Chondrocyte (in vitro differentiated cells): ENCODE results near the gene TMEM165. TPM values are rescaled to one million over a fixed set of nuclear protein-coding genes. Genes with fewer than 3 reads are reported as not detected.

Experiments used
- DNase-seq: peaks from one replicate; pipeline ENCODE4 v3.0.0; 2021; ENCODE audit warnings: mixed read lengths, low spot score
- H3K27ac Mint-ChIP-seq: one replicate; pipeline ENCODE4 v1.8.0; 2021; ENCODE audit warnings: mild to moderate bottlenecking, moderate library complexity, mixed read lengths; ENCODE audit not compliant: unreplicated experiment
- H3K27me3 Mint-ChIP-seq: 2 replicates; pipeline ENCODE4 v1.8.0; 2021; ENCODE audit warnings: low read depth, mixed read lengths
- H3K36me3 Mint-ChIP-seq: 2 replicates; pipeline ENCODE4 v1.8.0; 2021; ENCODE audit warnings: low read depth, mixed read lengths
- H3K4me1 Mint-ChIP-seq: 2 replicates; pipeline ENCODE4 v1.8.0; 2021; ENCODE audit warnings: low read depth, mild to moderate bottlenecking, mixed read lengths
- H3K4me3 Mint-ChIP-seq: one replicate; pipeline ENCODE4 v1.8.0; 2021; ENCODE audit warnings: mild to moderate bottlenecking, moderate library complexity, mixed read lengths; ENCODE audit not compliant: unreplicated experiment
- H3K9me3 Mint-ChIP-seq: 2 replicates; pipeline ENCODE4 v1.8.0; 2021; ENCODE audit warnings: low read depth, mixed read lengths
- total RNA-seq: library from RNA; stranded (reverse); gene quantifications from 3 replicates; pipeline ENCODE4 v1.2.1, GENCODE V29; 2021
- TF ChIP-seq, protein P1 (sequence below): fragments of 200-600 bp; sonication (generic); IDR thresholded peaks from 2 replicates; pipeline ENCODE4 v1.5.0; 2021; ENCODE audit warnings: antibody characterized with exemption, mild to moderate bottlenecking, moderate library complexity

The TMEM165 gene
- total RNA-seq, 1 donor from 2014 or later: 111 TPM

DNA sequence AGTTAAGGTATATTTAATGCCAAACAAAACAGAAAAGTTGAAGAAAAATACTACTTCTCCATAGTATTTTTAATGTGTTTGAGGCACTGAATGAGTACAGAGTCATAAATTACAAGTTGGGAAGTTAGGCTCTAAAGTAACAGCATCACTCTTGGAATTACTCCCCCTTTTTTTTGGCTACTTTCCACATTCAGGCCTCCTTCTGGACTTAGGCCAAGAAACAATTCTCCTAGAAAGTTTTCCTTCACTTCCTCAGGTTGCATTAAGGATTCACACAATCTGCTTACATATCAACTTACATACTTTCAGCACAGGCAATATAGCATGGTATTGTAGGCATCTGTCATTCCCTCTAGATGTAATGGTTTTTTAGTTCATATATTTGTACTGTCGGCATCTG, 52.1 kb downstream of the TMEM165 start:
- H3K27me3 Mint-ChIP-seq: no peaks in the 10 kb centered on the region
- H3K4me1 Mint-ChIP-seq: peaks cover 22% of the 10 kb centered on the region
- no peak for DNase-seq
- no peak overlapping the region for H3K4me3 Mint-ChIP-seq
- peaks cover 8% of the 10 kb centered on the region for H3K36me3 Mint-ChIP-seq
- TF ChIP-seq, protein P1, sequence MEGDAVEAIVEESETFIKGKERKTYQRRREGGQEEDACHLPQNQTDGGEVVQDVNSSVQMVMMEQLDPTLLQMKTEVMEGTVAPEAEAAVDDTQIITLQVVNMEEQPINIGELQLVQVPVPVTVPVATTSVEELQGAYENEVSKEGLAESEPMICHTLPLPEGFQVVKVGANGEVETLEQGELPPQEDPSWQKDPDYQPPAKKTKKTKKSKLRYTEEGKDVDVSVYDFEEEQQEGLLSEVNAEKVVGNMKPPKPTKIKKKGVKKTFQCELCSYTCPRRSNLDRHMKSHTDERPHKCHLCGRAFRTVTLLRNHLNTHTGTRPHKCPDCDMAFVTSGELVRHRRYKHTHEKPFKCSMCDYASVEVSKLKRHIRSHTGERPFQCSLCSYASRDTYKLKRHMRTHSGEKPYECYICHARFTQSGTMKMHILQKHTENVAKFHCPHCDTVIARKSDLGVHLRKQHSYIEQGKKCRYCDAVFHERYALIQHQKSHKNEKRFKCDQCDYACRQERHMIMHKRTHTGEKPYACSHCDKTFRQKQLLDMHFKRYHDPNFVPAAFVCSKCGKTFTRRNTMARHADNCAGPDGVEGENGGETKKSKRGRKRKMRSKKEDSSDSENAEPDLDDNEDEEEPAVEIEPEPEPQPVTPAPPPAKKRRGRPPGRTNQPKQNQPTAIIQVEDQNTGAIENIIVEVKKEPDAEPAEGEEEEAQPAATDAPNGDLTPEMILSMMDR: no peak
- H3K27ac Mint-ChIP-seq: peak overlapping the region; percentile 1
- H3K9me3 Mint-ChIP-seq: no peaks in the 10 kb centered on the region

DNA sequence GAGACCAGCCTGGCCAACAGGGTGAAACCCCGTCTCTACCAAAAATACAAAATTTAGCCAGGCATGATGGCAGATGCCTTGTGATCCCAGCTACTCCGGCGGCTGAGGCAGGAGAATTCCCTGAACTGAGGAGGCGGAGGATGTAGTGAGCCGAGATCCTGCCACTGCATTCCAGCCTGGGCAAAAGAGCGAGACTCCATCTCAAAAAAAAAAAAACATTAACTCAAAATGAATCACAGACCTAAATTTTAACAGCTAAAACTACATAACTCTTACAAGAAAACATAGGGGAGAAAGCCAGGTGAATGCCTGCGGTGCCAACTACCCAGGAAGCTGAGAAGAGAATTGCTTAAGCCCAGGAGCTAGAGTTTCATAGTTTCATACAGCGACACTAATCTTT, 54.8 kb downstream of the TMEM165 start:
- Mint-ChIP-seq H3K4me1 (peaks cover 22% of the 10 kb centered on the region), H3K9me3 (no peaks in the 10 kb centered on the region), H3K27ac (no peak overlapping the region), H3K36me3 (peaks cover 8% of the 10 kb centered on the region), H3K27me3 (no peaks in the 10 kb centered on the region), H3K4me3 (no peak overlapping the region)
- TF ChIP-seq, protein P1: no peak
- DNase-seq: no peak

DNA sequence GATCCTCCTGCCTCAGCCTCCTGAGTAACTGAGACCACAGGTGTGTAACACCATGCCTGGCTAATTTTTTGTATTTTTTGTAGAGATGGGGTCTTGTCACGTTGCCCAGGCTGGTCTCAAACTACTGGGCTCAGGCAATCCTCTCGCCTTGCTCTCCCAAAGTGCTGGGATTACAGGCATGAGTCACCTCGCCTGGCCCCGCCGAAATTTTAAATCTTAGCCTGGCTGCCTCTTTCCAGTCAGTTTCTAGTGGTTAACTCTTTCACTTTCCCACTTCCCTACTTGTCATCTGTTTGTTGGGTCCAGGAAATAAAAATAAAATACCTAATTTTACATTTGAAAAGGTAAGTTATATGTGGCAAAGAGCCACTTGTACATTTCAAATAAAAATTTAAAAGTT, 62.4 kb downstream of the TMEM165 start:
- Mint-ChIP-seq H3K4me1 (peaks cover 6% of the 10 kb centered on the region), H3K9me3 (no peaks in the 10 kb centered on the region), H3K27ac (no peak overlapping the region), H3K4me3 (no peak overlapping the region), H3K36me3 (peaks cover 12% of the 10 kb centered on the region), H3K27me3 (no peaks in the 10 kb centered on the region)
- DNase-seq: no peak
- TF ChIP-seq, protein P1: no peak

DNA sequence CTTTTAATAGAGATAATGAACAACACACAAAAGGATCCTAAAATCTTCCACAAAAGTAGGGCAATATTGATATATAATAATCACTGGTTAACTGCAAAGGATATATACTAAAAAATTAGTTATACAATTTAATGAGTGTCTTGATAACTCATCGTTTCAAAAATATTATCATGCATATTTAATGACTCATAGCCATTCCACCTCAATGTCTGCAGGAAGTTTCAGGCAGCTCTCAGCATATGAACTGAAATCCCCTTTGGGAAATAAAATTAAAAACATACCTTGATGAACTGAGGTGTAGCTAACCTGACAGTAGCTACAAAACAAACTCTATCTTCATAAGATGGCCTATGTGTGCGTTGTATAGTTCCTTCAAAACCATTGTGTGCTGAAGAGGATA, 62.9 kb downstream of the TMEM165 start:
- Mint-ChIP-seq H3K27ac (no peak overlapping the region), H3K4me1 (peaks cover 6% of the 10 kb centered on the region), H3K27me3 (no peaks in the 10 kb centered on the region), H3K9me3 (no peaks in the 10 kb centered on the region), H3K4me3 (no peak overlapping the region), H3K36me3 (peaks cover 12% of the 10 kb centered on the region)
- no peak for DNase-seq
- TF ChIP-seq, protein P1: no peak

DNA sequence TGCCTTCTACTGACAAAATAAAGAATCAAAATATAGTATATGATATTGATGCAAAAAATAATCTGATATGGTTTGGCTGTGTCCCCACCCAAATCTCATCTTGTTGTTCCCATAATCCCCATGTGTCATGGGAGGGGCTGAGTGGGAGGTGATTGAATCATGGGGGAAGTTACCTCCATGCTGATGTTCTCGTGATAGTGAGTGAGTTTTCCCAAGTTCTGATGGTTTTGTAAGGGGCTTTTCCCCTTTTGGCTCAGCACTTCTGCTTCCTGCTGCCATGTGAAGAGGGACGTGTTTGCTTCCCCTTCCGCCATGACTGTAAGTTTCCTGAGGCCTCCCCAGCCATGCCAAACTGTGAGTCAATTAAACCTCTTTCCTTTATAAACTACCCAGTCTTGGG, 70.2 kb downstream of the TMEM165 start:
- H3K36me3 Mint-ChIP-seq: peaks cover 9% of the 10 kb centered on the region
- no peaks in the 10 kb centered on the region for H3K9me3 Mint-ChIP-seq
- TF ChIP-seq, protein P1: no peak
- DNase-seq: no peak
- no peaks in the 10 kb centered on the region for H3K4me1 Mint-ChIP-seq
- H3K27me3 Mint-ChIP-seq: no peaks in the 10 kb centered on the region
- H3K27ac Mint-ChIP-seq: no peak overlapping the region
- H3K4me3 Mint-ChIP-seq: no peak overlapping the region
